ENCODE data around the gene ACSS3. TPM values are rescaled to one million over a fixed set of nuclear protein-coding genes. Genes with fewer than 3 reads are reported as not detected.

Gene ACSS3
- total RNA-seq, 1 experiment from 2014 or later, result 19.3 TPM

DNA sequence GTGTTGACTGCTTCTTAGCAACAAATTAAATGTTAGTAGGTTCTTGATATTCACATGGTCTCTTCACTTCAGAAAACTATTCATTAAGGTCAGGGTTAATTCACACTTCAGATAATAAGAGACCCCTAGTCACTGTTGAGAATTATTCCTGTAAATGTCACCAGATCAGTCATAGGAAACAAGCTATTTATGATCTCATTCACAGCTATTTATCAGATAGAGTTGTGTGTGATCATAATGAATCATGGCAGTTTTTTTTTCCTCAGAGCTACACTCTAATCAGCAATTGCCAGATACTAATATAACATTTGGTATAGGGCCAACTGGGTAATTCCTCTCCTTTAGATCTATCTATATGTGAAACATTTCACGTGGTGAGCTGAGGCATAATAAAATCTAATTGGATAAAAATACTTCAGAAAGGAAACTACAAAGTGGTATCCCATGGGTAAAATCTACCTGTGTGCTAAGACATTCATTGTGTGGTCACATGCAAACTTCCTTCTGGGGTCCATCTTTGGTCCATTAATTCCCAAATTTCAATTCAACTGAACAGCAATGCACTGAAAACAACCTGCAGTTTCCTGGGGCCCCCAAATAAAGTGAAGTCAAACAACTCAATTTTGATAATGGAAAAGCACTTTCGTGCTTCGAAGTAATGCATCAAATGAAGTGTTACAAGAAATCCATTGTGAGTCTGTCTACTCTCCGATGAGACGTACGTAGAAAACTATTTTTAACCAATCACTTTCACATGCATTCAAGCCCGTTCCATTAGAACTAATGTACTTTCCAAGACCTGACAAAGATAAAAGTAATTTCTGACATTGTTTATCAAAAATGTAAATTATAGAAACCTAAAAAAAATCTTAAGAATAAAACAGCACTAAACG is 197.0 kb downstream of the ACSS3 start:
- Histone ChIP-seq H3K56ac (ENCODE audit: insufficient read length, low read depth, low read length) (no peak overlapping the region), H3K79me2 (ENCODE audit: insufficient read depth, low read length) (no peaks in the 10 kb centered on the region), H3K18ac (ENCODE audit: insufficient read length, low read depth, low read length) (no peak overlapping the region), H2BK15ac (ENCODE audit: low read depth, low read length) (no peak overlapping the region), H4K20me1 (ENCODE audit: control insufficient read depth, insufficient read depth, insufficient read length) (no peaks in the 10 kb centered on the region), H2BK120ac (ENCODE audit: low read depth, low read length, poor library complexity, severe bottlenecking) (no peak overlapping the region), H3K14ac (ENCODE audit: insufficient read depth, low read length) (no peak overlapping the region), H2BK20ac (ENCODE audit: low read depth, low read length, poor library complexity, severe bottlenecking) (no peak overlapping the region), H3K23ac (ENCODE audit: insufficient read length, low read depth, low read length) (no peak overlapping the region), H3K23me2 (ENCODE audit: insufficient read length, low read depth, low read length, poor library complexity, severe bottlenecking) (no peaks in the 10 kb centered on the region), H4K5ac (ENCODE audit: insufficient read length, low read depth, low read length) (no peak overlapping the region), H3T11ph (ENCODE audit: low read length) (no peak overlapping the region), H2AK5ac (ENCODE audit: insufficient read length, low read length) (no peak overlapping the region), H3K27me3 (ENCODE audit: insufficient read depth, low read length) (no peaks in the 10 kb centered on the region), H2AFZ (ENCODE audit: low read length) (no peak overlapping the region), H3K9me3 (ENCODE audit: control insufficient read depth, low read depth, low read length) (no peaks in the 10 kb centered on the region), H3K4me2 (ENCODE audit: insufficient read depth, insufficient read length, low read length) (no peak overlapping the region), H4K91ac (ENCODE audit: insufficient read length, low read depth, low read length) (no peak overlapping the region), H3K4me1 (ENCODE audit: insufficient read depth, low read length) (no peaks in the 10 kb centered on the region), H4K8ac (replicated peaks; ENCODE audit: insufficient read length, low read depth, low read length) (no peak overlapping the region), H2BK5ac (ENCODE audit: insufficient read length, low read length) (no peak overlapping the region), H3K4ac (ENCODE audit: low read depth, low read length) (no peak overlapping the region), H2BK12ac (ENCODE audit: insufficient read length, low read depth, low read length) (no peak overlapping the region), H3K9ac (ENCODE audit: extremely low read depth, insufficient read length, low read length) (no peak overlapping the region), H3K79me1 (ENCODE audit: insufficient read depth, low read depth, low read length, poor library complexity, severe bottlenecking) (no peaks in the 10 kb centered on the region), H3K27ac (ENCODE audit: insufficient read length, low read depth, low read length) (no peak overlapping the region)
- no CpG with 5 or more reads among the region's 8 CpGs for WGBS (ENCODE audit: extremely low coverage, insufficient read length, low lambda C conversion rate)
- Mint-ChIP-seq H3K27me3 (ENCODE audit: low read depth) (no peaks in the 10 kb centered on the region), H3K4me1 (no peaks in the 10 kb centered on the region), H3K27ac (no peak overlapping the region), H3K9me3 (no peaks in the 10 kb centered on the region), H3K4me3 (no peak overlapping the region), H3K36me3 (ENCODE audit: insufficient read depth in 1 of 3, low read depth in 3 of 3) (no peaks in the 10 kb centered on the region)
- TF ChIP-seq, protein P1, sequence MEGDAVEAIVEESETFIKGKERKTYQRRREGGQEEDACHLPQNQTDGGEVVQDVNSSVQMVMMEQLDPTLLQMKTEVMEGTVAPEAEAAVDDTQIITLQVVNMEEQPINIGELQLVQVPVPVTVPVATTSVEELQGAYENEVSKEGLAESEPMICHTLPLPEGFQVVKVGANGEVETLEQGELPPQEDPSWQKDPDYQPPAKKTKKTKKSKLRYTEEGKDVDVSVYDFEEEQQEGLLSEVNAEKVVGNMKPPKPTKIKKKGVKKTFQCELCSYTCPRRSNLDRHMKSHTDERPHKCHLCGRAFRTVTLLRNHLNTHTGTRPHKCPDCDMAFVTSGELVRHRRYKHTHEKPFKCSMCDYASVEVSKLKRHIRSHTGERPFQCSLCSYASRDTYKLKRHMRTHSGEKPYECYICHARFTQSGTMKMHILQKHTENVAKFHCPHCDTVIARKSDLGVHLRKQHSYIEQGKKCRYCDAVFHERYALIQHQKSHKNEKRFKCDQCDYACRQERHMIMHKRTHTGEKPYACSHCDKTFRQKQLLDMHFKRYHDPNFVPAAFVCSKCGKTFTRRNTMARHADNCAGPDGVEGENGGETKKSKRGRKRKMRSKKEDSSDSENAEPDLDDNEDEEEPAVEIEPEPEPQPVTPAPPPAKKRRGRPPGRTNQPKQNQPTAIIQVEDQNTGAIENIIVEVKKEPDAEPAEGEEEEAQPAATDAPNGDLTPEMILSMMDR (conservative IDR thresholded peaks at IDR 0.05), result no peak
- no peak for DNase-seq

Data from H9 (cell line).